Measurements from ENCODE around the gene IL3. TPM values are rescaled to one million over a fixed set of nuclear protein-coding genes. Genes with fewer than 3 reads are reported as not detected.

Gene IL3
- total and polyA plus RNA-seq, 2 of the 4 experiments (the other 2 are of a cell fraction) = not detected

DNA sequence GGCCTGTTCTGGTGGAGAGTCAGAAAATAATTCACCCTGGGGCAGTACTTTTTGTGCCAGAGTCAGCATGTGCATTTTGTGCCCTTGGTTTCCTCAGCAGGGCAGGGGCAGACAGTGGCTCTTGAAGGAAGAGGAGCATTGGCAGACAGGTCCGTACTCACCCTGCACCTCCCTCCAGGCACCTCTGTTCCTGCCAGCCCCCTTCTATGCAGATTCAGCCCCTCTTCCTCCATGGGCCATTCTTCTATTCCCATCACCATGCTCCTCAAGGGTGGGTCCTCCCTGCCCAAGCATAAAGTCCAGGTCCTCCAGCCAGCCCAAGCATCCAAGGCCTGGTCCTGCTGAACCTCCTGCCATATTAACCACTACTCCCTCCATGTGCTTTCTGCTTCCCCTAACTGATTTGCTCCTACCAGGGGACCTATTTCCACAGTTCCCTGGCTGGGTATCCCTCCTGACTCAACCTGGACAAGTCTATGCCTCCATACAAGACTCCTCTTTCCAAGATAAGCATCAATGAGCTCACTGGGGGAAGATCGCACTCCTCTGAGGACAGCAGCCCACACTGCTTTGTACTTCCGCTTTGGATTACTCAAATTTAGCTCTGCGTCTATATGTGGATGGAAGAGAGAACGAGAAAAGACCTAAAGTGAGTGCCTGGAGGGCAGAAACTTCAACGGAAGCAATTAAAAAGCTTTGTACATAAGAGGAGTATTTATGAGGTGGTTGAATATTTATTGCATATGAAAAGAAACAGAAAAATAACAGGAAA is 39.7 kb upstream of the IL3 start:
- Histone ChIP-seq H3K9me1 (ENCODE audit: insufficient read depth, low read length) (no peaks in the 10 kb centered on the region), H3K4me2 (ENCODE audit: low read depth, low read length) (no peak overlapping the region), H4K20me1 (ENCODE audit: insufficient read depth, low read length) (no peaks in the 10 kb centered on the region), H3K9me3 (ENCODE audit: control insufficient read depth, insufficient read depth, low read length) (no peaks in the 10 kb centered on the region), H4K5ac (ENCODE audit: low read depth, low read length) (no peak overlapping the region), H3K4ac (ENCODE audit: low read depth, low read length) (no peak overlapping the region), H3K23ac (ENCODE audit: low read depth, low read length) (no peak overlapping the region), H3K27ac (ENCODE audit: insufficient read depth, low read length) (no peak overlapping the region), H2BK15ac (ENCODE audit: low read depth, low read length) (no peak overlapping the region), H3K79me1 (ENCODE audit: low read depth in 1 of 2, low read length in 2 of 2) (no peaks in the 10 kb centered on the region), H3K4me1 (ENCODE audit: control insufficient read depth, insufficient read depth, low read length) (no peaks in the 10 kb centered on the region), H3K9ac (ENCODE audit: low read depth, low read length) (no peak overlapping the region), H4K8ac (ENCODE audit: low read depth in 2 of 2, low read length in 2 of 2) (no peak overlapping the region), H3K4me3 (ENCODE audit: insufficient read depth, low read depth, low read length) (no peak overlapping the region), H2AK9ac (replicated peaks; ENCODE audit: low read depth, low read length, poor library complexity) (no peak overlapping the region), H3K27me3 (ENCODE audit: control insufficient read depth, insufficient read depth, low read length) (peaks cover 30% of the 10 kb centered on the region), H3K14ac (replicated peaks; ENCODE audit: low read depth, low read length) (no peak overlapping the region), H2AFZ (replicated peaks; ENCODE audit: low read length, poor library complexity) (no peak overlapping the region), H3K56ac (ENCODE audit: extremely low read depth, insufficient read depth, low read length) (no peak overlapping the region), H2BK5ac (ENCODE audit: low read depth, low read length, poor library complexity, severe bottlenecking) (no peak overlapping the region), H2BK120ac (ENCODE audit: low read depth, low read length) (no peak overlapping the region), H4K91ac (ENCODE audit: insufficient read depth, low read depth, low read length) (no peak overlapping the region), H2AK5ac (ENCODE audit: low read depth, low read length) (no peak overlapping the region), H3K36me3 (ENCODE audit: control insufficient read depth, insufficient read depth, low read length) (no peaks in the 10 kb centered on the region), H2BK20ac (ENCODE audit: low read depth, low read length) (no peak overlapping the region), H3K18ac (ENCODE audit: low read depth, low read length) (no peak overlapping the region)
- ChIA-PET POLR2A (ENCODE audit: unreplicated experiment) (no interaction called here), CTCF (no interaction called here)
- 83% methylated on average over 1 of the region's 6 CpGs; no CpG with 5 or more reads in 1 of the 2 experiments for WGBS, 2 experiments (ENCODE audit: extremely low coverage in 2 of 2, insufficient read length in 1 of 2)
- no peak for ATAC-seq (ENCODE audit: low read depth)
- in situ Hi-C loops (cut with MboI; ENCODE audit: low sequenced_read_pairs) = no loop called here
- TF ChIP-seq USF2 (IDR thresholded peaks at IDR 0.05; ENCODE audit: low read depth, low read length) = no peak
- TF ChIP-seq BHLHE40 (IDR thresholded peaks at IDR 0.05; ENCODE audit: low read depth, low read length) = no peak
- TF ChIP-seq CHD1 (IDR thresholded peaks at IDR 0.05; ENCODE audit: low read depth, low read length) = no peak
- TF ChIP-seq MAFK (IDR thresholded peaks at IDR 0.05; ENCODE audit: low read depth, low read length) = no peak
- no peak for TF ChIP-seq RAD21 (IDR thresholded peaks at IDR 0.05; ENCODE audit: low read length)
- no peak for TF ChIP-seq POLR2A (IDR thresholded peaks at IDR 0.05; ENCODE audit: low read depth, low read length)
- no peak for TF ChIP-seq MXI1 (IDR thresholded peaks at IDR 0.05; ENCODE audit: borderline replicate concordance, low read depth, low read length)
- no peak for TF ChIP-seq MAZ (IDR thresholded peaks at IDR 0.05; ENCODE audit: borderline replicate concordance, low read depth, low read length)
- TF ChIP-seq, protein P1, sequence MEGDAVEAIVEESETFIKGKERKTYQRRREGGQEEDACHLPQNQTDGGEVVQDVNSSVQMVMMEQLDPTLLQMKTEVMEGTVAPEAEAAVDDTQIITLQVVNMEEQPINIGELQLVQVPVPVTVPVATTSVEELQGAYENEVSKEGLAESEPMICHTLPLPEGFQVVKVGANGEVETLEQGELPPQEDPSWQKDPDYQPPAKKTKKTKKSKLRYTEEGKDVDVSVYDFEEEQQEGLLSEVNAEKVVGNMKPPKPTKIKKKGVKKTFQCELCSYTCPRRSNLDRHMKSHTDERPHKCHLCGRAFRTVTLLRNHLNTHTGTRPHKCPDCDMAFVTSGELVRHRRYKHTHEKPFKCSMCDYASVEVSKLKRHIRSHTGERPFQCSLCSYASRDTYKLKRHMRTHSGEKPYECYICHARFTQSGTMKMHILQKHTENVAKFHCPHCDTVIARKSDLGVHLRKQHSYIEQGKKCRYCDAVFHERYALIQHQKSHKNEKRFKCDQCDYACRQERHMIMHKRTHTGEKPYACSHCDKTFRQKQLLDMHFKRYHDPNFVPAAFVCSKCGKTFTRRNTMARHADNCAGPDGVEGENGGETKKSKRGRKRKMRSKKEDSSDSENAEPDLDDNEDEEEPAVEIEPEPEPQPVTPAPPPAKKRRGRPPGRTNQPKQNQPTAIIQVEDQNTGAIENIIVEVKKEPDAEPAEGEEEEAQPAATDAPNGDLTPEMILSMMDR (conservative IDR thresholded peaks at IDR 0.05; ENCODE audit: low read depth, low read length) = no peak
- no peak for TF ChIP-seq RFX5 (IDR thresholded peaks at IDR 0.05; ENCODE audit: low read depth, low read length)
- TF ChIP-seq FOS (IDR thresholded peaks at IDR 0.05; ENCODE audit: low read depth, low read length) = no peak
- no peak for TF ChIP-seq RCOR1 (IDR thresholded peaks at IDR 0.05; ENCODE audit: insufficient replicate concordance, low read length)
- no peak for TF ChIP-seq SMC3 (IDR thresholded peaks at IDR 0.05; ENCODE audit: low read depth, low read length)
- no peak for TF ChIP-seq CEBPB (IDR thresholded peaks at IDR 0.05; ENCODE audit: low read depth, low read length)
- intact Hi-C loops (cut with micrococcal nuclease) = no loop called here
- no peak for DNase-seq
- dilution Hi-C loops (cut with HindIII; ENCODE audit: low sequenced_read_pairs, unreplicated experiment) = no loop called here
- no TSS peak for BruUV-seq (replicated peaks)
